GM23338 (cell line): ENCODE data around the gene TNNC1. TPM values are rescaled to one million over a fixed set of nuclear protein-coding genes. Genes with fewer than 3 reads are reported as not detected.

Source experiments
- ATAC-seq: fragments of 200-7000 bp; cut with Tn5 transposase; 3 replicates; pipeline ENCODE4 v1.9.1; 2020
- DNase-seq: peaks from one replicate; pipeline ENCODE4 v3.0.0-alpha.2; 2015; ENCODE audit warnings: low spot score
- H2AFZ ChIP-seq: fragments of 200-600 bp; sonication (generic); 2 replicates; pipeline ENCODE4 v1.8.0; 2016; ENCODE audit warnings: antibody characterized with exemption, mild to moderate bottlenecking, moderate library complexity
- H3F3A ChIP-seq: fragments of 200-600 bp; sonication (generic); replicated peaks from 2 replicates; pipeline ENCODE4 v1.8.0; 2017; ENCODE audit warnings: antibody characterized with exemption, mixed run types, low read depth
- H3K27ac ChIP-seq: fragments of 200-600 bp; sonication (generic); 2 replicates; pipeline ENCODE4 v1.6.1; 2016; ENCODE audit warnings: low read depth
- H3K27me3 ChIP-seq: fragments of 200-600 bp; sonication (generic); 2 replicates; pipeline ENCODE4 v1.8.0; 2016; ENCODE audit warnings: mild to moderate bottlenecking, mixed run types, moderate library complexity; ENCODE audit not compliant: insufficient read depth
- H3K36me3 ChIP-seq: fragments of 200-600 bp; sonication (generic); 2 replicates; pipeline ENCODE4 v1.8.0; 2016; ENCODE audit warnings: mild to moderate bottlenecking; ENCODE audit not compliant: insufficient read depth
- H3K4me1 ChIP-seq: fragments of 200-600 bp; sonication (generic); 2 replicates; pipeline ENCODE4 v1.8.0; 2016; ENCODE audit warnings: mild to moderate bottlenecking, moderate library complexity; ENCODE audit not compliant: insufficient read depth
- H3K4me2 ChIP-seq: fragments of 200-600 bp; sonication (generic); 2 replicates; pipeline ENCODE4 v1.7.1; 2017; ENCODE audit warnings: mixed run types
- H3K4me3 ChIP-seq: fragments of 200-600 bp; sonication (generic); 2 replicates; pipeline ENCODE4 v1.6.1; 2016; ENCODE audit warnings: mixed run types
- H3K79me2 ChIP-seq: fragments of 200-600 bp; sonication (generic); replicated peaks from 2 replicates; pipeline ENCODE4 v1.8.0; 2017; ENCODE audit warnings: mild to moderate bottlenecking; ENCODE audit not compliant: insufficient read depth
- H3K9me2 ChIP-seq: fragments of 200-600 bp; sonication (generic); 2 replicates; pipeline ENCODE4 v1.8.0; 2017; ENCODE audit not compliant: insufficient read depth
- H4K20me1 ChIP-seq: fragments of 200-600 bp; sonication (generic); replicated peaks from 2 replicates; pipeline ENCODE4 v1.8.0; 2017; ENCODE audit warnings: mild to moderate bottlenecking; ENCODE audit not compliant: insufficient read depth
- H3K27ac Mint-ChIP-seq: 2 replicates; pipeline ENCODE4 v1.8.0; 2020; ENCODE audit warnings: inconsistent platforms, mild to moderate bottlenecking, moderate library complexity, mixed read lengths
- H3K27me3 Mint-ChIP-seq: 3 replicates; pipeline ENCODE4 v1.8.0; 2022; ENCODE audit warnings: low read depth, mild to moderate bottlenecking, moderate library complexity, mixed read lengths, inconsistent platforms; ENCODE audit not compliant: insufficient read depth, poor library complexity
- H3K36me3 Mint-ChIP-seq: 3 replicates; pipeline ENCODE4 v1.8.0; 2021; ENCODE audit warnings: low read depth, mild to moderate bottlenecking, inconsistent platforms, moderate library complexity, mixed read lengths
- H3K4me1 Mint-ChIP-seq: 3 replicates; pipeline ENCODE4 v1.8.0; 2020; ENCODE audit warnings: mild to moderate bottlenecking, inconsistent platforms, mixed read lengths
- H3K4me3 Mint-ChIP-seq: 3 replicates; pipeline ENCODE4 v1.8.0; 2021; ENCODE audit warnings: moderate library complexity, mild to moderate bottlenecking, inconsistent platforms, mixed read lengths
- H3K9me3 Mint-ChIP-seq: 3 replicates; pipeline ENCODE4 v1.8.0; 2020; ENCODE audit warnings: moderate library complexity, mild to moderate bottlenecking, inconsistent platforms, mixed read lengths
- CREB1 ChIP-seq: fragments of 250-450 bp; sonication (Bioruptor Pico); IDR thresholded peaks from 2 replicates; pipeline ENCODE4 v1.5.0; 2020; ENCODE audit warnings: low read depth, mild to moderate bottlenecking, moderate library complexity
- EZH2 ChIP-seq: fragments of 200-600 bp; sonication (generic); IDR thresholded peaks from one replicate; pipeline ENCODE4 v1.8.0; 2017; ENCODE audit warnings: antibody characterized with exemption, mild to moderate bottlenecking, low read depth; ENCODE audit not compliant: unreplicated experiment
- EZH2phosphoT487 ChIP-seq: fragments of 200-600 bp; sonication (generic); IDR thresholded peaks from one replicate; pipeline ENCODE4 v1.8.1; 2018; ENCODE audit warnings: antibody characterized with exemption; ENCODE audit not compliant: unreplicated experiment
- JUNB ChIP-seq: IDR thresholded peaks from one replicate; pipeline ENCODE4 v1.6.1; 2016; ENCODE audit warnings: antibody characterized with exemption; ENCODE audit not compliant: unreplicated experiment
- NANOG ChIP-seq: IDR thresholded peaks from 2 replicates; pipeline ENCODE4 v1.6.1; 2016; ENCODE audit warnings: antibody characterized with exemption, borderline replicate concordance
- POLR2AphosphoS5 ChIP-seq: IDR thresholded peaks from 2 replicates; pipeline ENCODE4 v1.6.1; 2016; ENCODE audit warnings: antibody characterized with exemption, low read depth
- STAT1 ChIP-seq: IDR thresholded peaks from one replicate; pipeline ENCODE4 v1.6.1; 2016; ENCODE audit warnings: antibody characterized with exemption; ENCODE audit not compliant: unreplicated experiment
- ZNF114 ChIP-seq: fragments of 250-450 bp; sonication (Bioruptor Pico); IDR thresholded peaks from 2 replicates; pipeline ENCODE4 v1.5.0; 2020; ENCODE audit warnings: mild to moderate bottlenecking, moderate library complexity
- ZNF331 ChIP-seq: fragments of 250-450 bp; sonication (Bioruptor Pico); IDR thresholded peaks from 2 replicates; pipeline ENCODE4 v1.5.0; 2020; ENCODE audit warnings: low read depth, mild to moderate bottlenecking, moderate library complexity
- polyA plus RNA-seq: library from polyadenylated mRNA; unstranded; fragments of >200 nt; fragmentation: Nextera tagmentation; extraction: Ambion mirVana; gene quantifications from 2 replicates; pipeline ENCODE4 v1.2.1, GENCODE V29; 2016
- total RNA-seq: library from RNA; depleted of rRNA; stranded (reverse); fragments of >200 nt; shearing (Covaris generic); gene quantifications from 2 replicates; pipeline ENCODE4 v1.2.3, GENCODE V29; 2014
- TF ChIP-seq, protein P1 (sequence below): fragments of 250-450 bp; sonication (Bioruptor Pico); IDR thresholded peaks from 2 replicates; pipeline ENCODE4 v1.5.0; 2020; ENCODE audit warnings: mild to moderate bottlenecking, moderate library complexity
- TF ChIP-seq, protein P2 (sequence below): IDR thresholded peaks from one replicate; pipeline ENCODE4 v1.6.1; 2018; ENCODE audit warnings: antibody characterized with exemption; ENCODE audit not compliant: unreplicated experiment
- TF ChIP-seq, protein P3 (sequence below): IDR thresholded peaks from 2 replicates; pipeline ENCODE4 v1.6.1; 2016; ENCODE audit warnings: antibody characterized with exemption
- TF ChIP-seq, protein P4 (sequence below), 2 experiments: fragments of 200-600 bp in 1 of 2; sonication (generic) in 1 of 2; conservative IDR thresholded peaks; 2 replicates each; pipeline versions ENCODE4 v1.5.1 to v1.6.1; 2016 to 2017; ENCODE audit warnings: antibody characterized with exemption in 2 of 2, low read depth in 2 of 2, mild to moderate bottlenecking in 2 of 2, moderate library complexity in 1 of 2

The TNNC1 gene
- total and polyA plus RNA-seq, 2 experiments from 2014 or later = 6.5 to 6.9 TPM

DNA sequence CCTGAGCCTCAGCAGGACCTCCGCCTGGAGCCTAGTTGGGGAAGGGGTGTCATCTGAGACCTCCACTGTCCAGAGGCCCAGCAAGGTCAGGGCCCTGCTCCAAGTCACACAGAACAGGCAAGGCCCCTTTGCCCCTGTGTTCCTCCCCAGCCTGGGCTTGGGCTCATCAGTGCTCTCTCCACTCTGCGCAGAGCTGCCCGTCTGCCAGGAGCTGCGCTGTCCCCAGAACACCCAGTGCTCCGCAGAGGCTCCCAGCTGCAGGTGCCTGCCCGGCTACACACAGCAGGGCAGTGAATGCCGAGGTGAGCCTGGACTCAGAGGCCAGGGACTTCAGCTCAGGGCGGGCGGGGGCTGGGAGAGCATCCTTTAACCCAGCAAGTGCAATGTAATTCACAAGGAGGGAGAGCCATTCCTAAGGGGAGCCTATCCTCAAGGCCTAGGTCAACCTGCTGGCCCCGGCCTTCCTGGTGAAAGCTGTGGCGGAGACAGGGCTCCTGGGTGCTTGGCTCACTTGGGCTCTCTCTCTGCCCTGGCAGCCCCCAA, 49.0 kb upstream of the TNNC1 start:
- no peak overlapping the region for H2AFZ ChIP-seq
- peaks cover 6% of the 10 kb centered on the region; the same call in 1 of the 3 replicates for H3K4me1 Mint-ChIP-seq
- peak; percentile 14; the same call in 2 of the 3 replicates for ATAC-seq

More for the DNA sequence above, 49.0 kb upstream of the TNNC1 start:
- Histone ChIP-seq H3K27me3 (no peaks in the 10 kb centered on the region), H3K27ac (no peak overlapping the region), H3K36me3 (no peaks in the 10 kb centered on the region), H3K4me3 (no peak overlapping the region), H3K4me1 (no peaks in the 10 kb centered on the region), H3K9me2 (no peaks in the 10 kb centered on the region), H3K79me2 (no peaks in the 10 kb centered on the region), H3K4me2 (no peak overlapping the region), H3F3A (no peaks in the 10 kb centered on the region), H4K20me1 (no peaks in the 10 kb centered on the region)
- no peak overlapping the region for H3K4me3 Mint-ChIP-seq
- H3K9me3 Mint-ChIP-seq = no peaks in the 10 kb centered on the region
- peaks cover 1% of the 10 kb centered on the region for H3K27me3 Mint-ChIP-seq
- no peak overlapping the region for H3K27ac Mint-ChIP-seq
- TF ChIP-seq JUNB (no peak), NANOG (no peak), ZNF331 (CRISPR knock-in tag) (no peak), POLR2AphosphoS5 (no peak), EZH2 (no peak), STAT1 (no peak), CREB1 (CRISPR knock-in tag) (no peak), EZH2phosphoT487 (no peak), ZNF114 (CRISPR knock-in tag) (no peak)
- TF ChIP-seq, protein P1, sequence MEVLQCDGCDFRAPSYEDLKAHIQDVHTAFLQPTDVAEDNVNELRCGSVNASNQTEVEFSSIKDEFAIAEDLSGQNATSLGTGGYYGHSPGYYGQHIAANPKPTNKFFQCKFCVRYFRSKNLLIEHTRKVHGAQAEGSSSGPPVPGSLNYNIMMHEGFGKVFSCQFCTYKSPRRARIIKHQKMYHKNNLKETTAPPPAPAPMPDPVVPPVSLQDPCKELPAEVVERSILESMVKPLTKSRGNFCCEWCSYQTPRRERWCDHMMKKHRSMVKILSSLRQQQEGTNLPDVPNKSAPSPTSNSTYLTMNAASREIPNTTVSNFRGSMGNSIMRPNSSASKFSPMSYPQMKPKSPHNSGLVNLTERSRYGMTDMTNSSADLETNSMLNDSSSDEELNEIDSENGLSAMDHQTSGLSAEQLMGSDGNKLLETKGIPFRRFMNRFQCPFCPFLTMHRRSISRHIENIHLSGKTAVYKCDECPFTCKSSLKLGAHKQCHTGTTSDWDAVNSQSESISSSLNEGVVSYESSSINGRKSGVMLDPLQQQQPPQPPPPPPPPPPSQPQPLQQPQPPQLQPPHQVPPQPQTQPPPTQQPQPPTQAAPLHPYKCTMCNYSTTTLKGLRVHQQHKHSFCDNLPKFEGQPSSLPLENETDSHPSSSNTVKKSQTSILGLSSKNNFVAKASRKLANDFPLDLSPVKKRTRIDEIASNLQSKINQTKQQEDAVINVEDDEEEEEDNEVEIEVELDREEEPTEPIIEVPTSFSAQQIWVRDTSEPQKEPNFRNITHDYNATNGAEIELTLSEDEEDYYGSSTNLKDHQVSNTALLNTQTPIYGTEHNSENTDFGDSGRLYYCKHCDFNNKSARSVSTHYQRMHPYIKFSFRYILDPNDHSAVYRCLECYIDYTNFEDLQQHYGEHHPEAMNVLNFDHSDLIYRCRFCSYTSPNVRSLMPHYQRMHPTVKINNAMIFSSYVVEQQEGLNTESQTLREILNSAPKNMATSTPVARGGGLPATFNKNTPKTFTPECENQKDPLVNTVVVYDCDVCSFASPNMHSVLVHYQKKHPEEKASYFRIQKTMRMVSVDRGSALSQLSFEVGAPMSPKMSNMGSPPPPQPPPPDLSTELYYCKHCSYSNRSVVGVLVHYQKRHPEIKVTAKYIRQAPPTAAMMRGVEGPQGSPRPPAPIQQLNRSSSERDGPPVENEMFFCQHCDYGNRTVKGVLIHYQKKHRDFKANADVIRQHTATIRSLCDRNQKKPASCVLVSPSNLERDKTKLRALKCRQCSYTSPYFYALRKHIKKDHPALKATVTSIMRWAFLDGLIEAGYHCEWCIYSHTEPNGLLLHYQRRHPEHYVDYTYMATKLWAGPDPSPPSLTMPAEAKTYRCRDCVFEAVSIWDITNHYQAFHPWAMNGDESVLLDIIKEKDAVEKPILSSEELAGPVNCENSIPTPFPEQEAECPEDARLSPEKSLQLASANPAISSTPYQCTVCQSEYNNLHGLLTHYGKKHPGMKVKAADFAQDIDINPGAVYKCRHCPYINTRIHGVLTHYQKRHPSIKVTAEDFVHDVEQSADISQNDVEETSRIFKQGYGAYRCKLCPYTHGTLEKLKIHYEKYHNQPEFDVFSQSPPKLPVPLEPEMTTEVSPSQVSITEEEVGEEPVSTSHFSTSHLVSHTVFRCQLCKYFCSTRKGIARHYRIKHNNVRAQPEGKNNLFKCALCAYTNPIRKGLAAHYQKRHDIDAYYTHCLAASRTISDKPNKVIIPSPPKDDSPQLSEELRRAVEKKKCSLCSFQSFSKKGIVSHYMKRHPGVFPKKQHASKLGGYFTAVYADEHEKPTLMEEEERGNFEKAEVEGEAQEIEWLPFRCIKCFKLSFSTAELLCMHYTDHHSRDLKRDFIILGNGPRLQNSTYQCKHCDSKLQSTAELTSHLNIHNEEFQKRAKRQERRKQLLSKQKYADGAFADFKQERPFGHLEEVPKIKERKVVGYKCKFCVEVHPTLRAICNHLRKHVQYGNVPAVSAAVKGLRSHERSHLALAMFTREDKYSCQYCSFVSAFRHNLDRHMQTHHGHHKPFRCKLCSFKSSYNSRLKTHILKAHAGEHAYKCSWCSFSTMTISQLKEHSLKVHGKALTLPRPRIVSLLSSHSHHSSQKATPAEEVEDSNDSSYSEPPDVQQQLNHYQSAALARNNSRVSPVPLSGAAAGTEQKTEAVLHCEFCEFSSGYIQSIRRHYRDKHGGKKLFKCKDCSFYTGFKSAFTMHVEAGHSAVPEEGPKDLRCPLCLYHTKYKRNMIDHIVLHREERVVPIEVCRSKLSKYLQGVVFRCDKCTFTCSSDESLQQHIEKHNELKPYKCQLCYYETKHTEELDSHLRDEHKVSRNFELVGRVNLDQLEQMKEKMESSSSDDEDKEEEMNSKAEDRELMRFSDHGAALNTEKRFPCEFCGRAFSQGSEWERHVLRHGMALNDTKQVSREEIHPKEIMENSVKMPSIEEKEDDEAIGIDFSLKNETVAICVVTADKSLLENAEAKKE (CRISPR knock-in tag) = no peak
- TF ChIP-seq, protein P2, sequence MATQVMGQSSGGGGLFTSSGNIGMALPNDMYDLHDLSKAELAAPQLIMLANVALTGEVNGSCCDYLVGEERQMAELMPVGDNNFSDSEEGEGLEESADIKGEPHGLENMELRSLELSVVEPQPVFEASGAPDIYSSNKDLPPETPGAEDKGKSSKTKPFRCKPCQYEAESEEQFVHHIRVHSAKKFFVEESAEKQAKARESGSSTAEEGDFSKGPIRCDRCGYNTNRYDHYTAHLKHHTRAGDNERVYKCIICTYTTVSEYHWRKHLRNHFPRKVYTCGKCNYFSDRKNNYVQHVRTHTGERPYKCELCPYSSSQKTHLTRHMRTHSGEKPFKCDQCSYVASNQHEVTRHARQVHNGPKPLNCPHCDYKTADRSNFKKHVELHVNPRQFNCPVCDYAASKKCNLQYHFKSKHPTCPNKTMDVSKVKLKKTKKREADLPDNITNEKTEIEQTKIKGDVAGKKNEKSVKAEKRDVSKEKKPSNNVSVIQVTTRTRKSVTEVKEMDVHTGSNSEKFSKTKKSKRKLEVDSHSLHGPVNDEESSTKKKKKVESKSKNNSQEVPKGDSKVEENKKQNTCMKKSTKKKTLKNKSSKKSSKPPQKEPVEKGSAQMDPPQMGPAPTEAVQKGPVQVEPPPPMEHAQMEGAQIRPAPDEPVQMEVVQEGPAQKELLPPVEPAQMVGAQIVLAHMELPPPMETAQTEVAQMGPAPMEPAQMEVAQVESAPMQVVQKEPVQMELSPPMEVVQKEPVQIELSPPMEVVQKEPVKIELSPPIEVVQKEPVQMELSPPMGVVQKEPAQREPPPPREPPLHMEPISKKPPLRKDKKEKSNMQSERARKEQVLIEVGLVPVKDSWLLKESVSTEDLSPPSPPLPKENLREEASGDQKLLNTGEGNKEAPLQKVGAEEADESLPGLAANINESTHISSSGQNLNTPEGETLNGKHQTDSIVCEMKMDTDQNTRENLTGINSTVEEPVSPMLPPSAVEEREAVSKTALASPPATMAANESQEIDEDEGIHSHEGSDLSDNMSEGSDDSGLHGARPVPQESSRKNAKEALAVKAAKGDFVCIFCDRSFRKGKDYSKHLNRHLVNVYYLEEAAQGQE = no peak
- TF ChIP-seq, protein P3, sequence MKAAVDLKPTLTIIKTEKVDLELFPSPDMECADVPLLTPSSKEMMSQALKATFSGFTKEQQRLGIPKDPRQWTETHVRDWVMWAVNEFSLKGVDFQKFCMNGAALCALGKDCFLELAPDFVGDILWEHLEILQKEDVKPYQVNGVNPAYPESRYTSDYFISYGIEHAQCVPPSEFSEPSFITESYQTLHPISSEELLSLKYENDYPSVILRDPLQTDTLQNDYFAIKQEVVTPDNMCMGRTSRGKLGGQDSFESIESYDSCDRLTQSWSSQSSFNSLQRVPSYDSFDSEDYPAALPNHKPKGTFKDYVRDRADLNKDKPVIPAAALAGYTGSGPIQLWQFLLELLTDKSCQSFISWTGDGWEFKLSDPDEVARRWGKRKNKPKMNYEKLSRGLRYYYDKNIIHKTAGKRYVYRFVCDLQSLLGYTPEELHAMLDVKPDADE = no peak
- TF ChIP-seq, protein P4, sequence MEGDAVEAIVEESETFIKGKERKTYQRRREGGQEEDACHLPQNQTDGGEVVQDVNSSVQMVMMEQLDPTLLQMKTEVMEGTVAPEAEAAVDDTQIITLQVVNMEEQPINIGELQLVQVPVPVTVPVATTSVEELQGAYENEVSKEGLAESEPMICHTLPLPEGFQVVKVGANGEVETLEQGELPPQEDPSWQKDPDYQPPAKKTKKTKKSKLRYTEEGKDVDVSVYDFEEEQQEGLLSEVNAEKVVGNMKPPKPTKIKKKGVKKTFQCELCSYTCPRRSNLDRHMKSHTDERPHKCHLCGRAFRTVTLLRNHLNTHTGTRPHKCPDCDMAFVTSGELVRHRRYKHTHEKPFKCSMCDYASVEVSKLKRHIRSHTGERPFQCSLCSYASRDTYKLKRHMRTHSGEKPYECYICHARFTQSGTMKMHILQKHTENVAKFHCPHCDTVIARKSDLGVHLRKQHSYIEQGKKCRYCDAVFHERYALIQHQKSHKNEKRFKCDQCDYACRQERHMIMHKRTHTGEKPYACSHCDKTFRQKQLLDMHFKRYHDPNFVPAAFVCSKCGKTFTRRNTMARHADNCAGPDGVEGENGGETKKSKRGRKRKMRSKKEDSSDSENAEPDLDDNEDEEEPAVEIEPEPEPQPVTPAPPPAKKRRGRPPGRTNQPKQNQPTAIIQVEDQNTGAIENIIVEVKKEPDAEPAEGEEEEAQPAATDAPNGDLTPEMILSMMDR (conservative IDR thresholded peaks at IDR 0.05; ENCODE audit: low read depth in 2 of 2) = no peak
- H3K36me3 Mint-ChIP-seq = no peaks in the 10 kb centered on the region
- DNase-seq = no peak
